ENCODE data around the gene ADGRD1.

GRCh38 chr12:130973906-130974305 lies 20.2 kb downstream of the ADGRD1 start:
- TF ChIP-seq GATA2 (IDR thresholded peaks at IDR 0.05; ENCODE audit: low read depth, low read length) (no peak), GATA3 (IDR thresholded peaks at IDR 0.05; ENCODE audit: low read depth, low read length) (no peak)

Data from SH-SY5Y (cell line).